Activated T-helper 2 cell treated with anti-CD3 and anti-CD28 coated beads, Interferon-gamma antibody, Interleukin-2, Interleukin-4, amounts not matched to agents 10 μg/mL and 5 μg/mL and 100 μg/mL, durations not matched to agents 14 hours and 24 hours and 36 hours (primary cell): ENCODE data around the gene GFOD1. TPM values are rescaled to one million over a fixed set of nuclear protein-coding genes. Genes with fewer than 3 reads are reported as not detected.

Experiments
- DNase-seq: peaks from one replicate; pipeline ENCODE4 v3.0.0; 2021; ENCODE audit warnings: low spot score
- H3K27ac Mint-ChIP-seq: one replicate; pipeline ENCODE4 v1.8.0; 2021; ENCODE audit warnings: mixed read lengths
- H3K27me3 Mint-ChIP-seq: one replicate; pipeline ENCODE4 v1.8.0; 2021; ENCODE audit warnings: low read depth, mixed read lengths
- H3K36me3 Mint-ChIP-seq: one replicate; pipeline ENCODE4 v1.8.0; 2021; ENCODE audit warnings: low read depth, mixed read lengths
- H3K4me1 Mint-ChIP-seq: one replicate; pipeline ENCODE4 v1.8.0; 2021; ENCODE audit warnings: low read depth, mixed read lengths
- H3K4me3 Mint-ChIP-seq: one replicate; pipeline ENCODE4 v1.8.0; 2021; ENCODE audit warnings: low read depth, mild to moderate bottlenecking, moderate library complexity, mixed read lengths
- H3K9me3 Mint-ChIP-seq: one replicate; pipeline ENCODE4 v1.8.0; 2021; ENCODE audit warnings: mixed read lengths
- intact Hi-C: fragments of 100-400 bp; cut with micrococcal nuclease; formaldehyde crosslinking; loops from one replicate; pipeline ENCODE4 v1.15.1; 2023
- total RNA-seq: library from RNA; stranded (reverse); gene quantifications from 2 replicates; pipeline ENCODE4 v1.2.3, GENCODE V29; 2022

Gene GFOD1
- total RNA-seq, 1 donor from 2014 or later, result 4.6 TPM

GRCh38 chr6:13318821-13319220, 168.6 kb downstream of the GFOD1 start:
- H3K36me3 Mint-ChIP-seq, result peaks cover 66% of the 10 kb centered on the region

GRCh38 chr6:13315896-13316295, 171.5 kb downstream of the GFOD1 start:
- Mint-ChIP-seq H3K9me3 (no peaks in the 10 kb centered on the region), H3K4me3 (no peak overlapping the region), H3K27me3 (no peaks in the 10 kb centered on the region), H3K36me3 (peaks cover 63% of the 10 kb centered on the region), H3K27ac (no peak overlapping the region), H3K4me1 (no peaks in the 10 kb centered on the region)
- intact Hi-C loops, result no loop called here
- DNase-seq, result no peak

More at GRCh38 chr6:13318821-13319220, 168.6 kb downstream of the GFOD1 start:
- DNase-seq, result no peak
- no peak overlapping the region for H3K4me3 Mint-ChIP-seq
- H3K27ac Mint-ChIP-seq, result no peak overlapping the region
- H3K4me1 Mint-ChIP-seq, result no peaks in the 10 kb centered on the region
- intact Hi-C loops, result no loop called here
- no peaks in the 10 kb centered on the region for H3K27me3 Mint-ChIP-seq
- no peaks in the 10 kb centered on the region for H3K9me3 Mint-ChIP-seq

GRCh38 chr6:13314806-13315205, 172.6 kb downstream of the GFOD1 start:
- no peak overlapping the region for H3K27ac Mint-ChIP-seq
- no peaks in the 10 kb centered on the region for H3K27me3 Mint-ChIP-seq
- H3K4me1 Mint-ChIP-seq, result no peaks in the 10 kb centered on the region
- H3K4me3 Mint-ChIP-seq, result no peak overlapping the region
- H3K9me3 Mint-ChIP-seq, result no peaks in the 10 kb centered on the region
- DNase-seq, result no peak
- peaks cover 59% of the 10 kb centered on the region for H3K36me3 Mint-ChIP-seq
- intact Hi-C loops, result no loop called here

- Mint-ChIP-seq H3K9me3 (no peaks in the 10 kb centered on the region), H3K4me1 (peaks cover 1% of the 10 kb centered on the region), H3K27me3 (no peaks in the 10 kb centered on the region), H3K27ac (no peak overlapping the region), H3K4me3 (no peak overlapping the region), H3K36me3 (peaks cover 52% of the 10 kb centered on the region)
- DNase-seq, result no peak
- intact Hi-C loops, result no loop called here
Measured at GRCh38 chr6:13311155-13311554, 176.2 kb downstream of the GFOD1 start.

- intact Hi-C loops, result no loop called here
- no peak for DNase-seq
- H3K36me3 Mint-ChIP-seq, result peaks cover 44% of the 10 kb centered on the region
- H3K4me3 Mint-ChIP-seq, result no peak overlapping the region
- H3K27me3 Mint-ChIP-seq, result no peaks in the 10 kb centered on the region
- H3K4me1 Mint-ChIP-seq, result peaks cover 11% of the 10 kb centered on the region
- no peak overlapping the region for H3K27ac Mint-ChIP-seq
- H3K9me3 Mint-ChIP-seq, result no peaks in the 10 kb centered on the region
Measured at GRCh38 chr6:13308332-13308731, 179.1 kb downstream of the GFOD1 start.

Other genes with a start within 250 kb of the GFOD1 start
- 22.9 and 23.3 TPM in 2 replicates for gene TBC1D7, start 159.1 kb downstream of the GFOD1 start, total RNA-seq
- gene SIRT5, start 87.0 kb upstream of the GFOD1 start, total RNA-seq, result 9.0 and 9.3 TPM in 2 replicates
- gene NOL7, start 127.7 kb upstream of the GFOD1 start, total RNA-seq, result 82.5 and 84.1 TPM in 2 replicates
- 50.7 and 55.7 TPM in 2 replicates for gene RANBP9, start 224.2 kb upstream of the GFOD1 start, total RNA-seq